Left cardiac atrium (tissue), 4 donors: Measurements from ENCODE around the gene SV2A. TPM values are rescaled to one million over a fixed set of nuclear protein-coding genes. Genes with fewer than 3 reads are reported as not detected.
"Not testable (repeated sequence)": the region's sequence is repeated elsewhere in the genome, so short reads cannot be mapped to it uniquely, and the experiment has no call there.

ENCODE experiments used
- ATAC-seq, 2 donors: fragments of 200-7000 bp; cut with Tn5 transposase; one replicate each; pipeline ENCODE4 v1.9.1; 2020; ENCODE audit warnings: mild to moderate bottlenecking in 2 of 2, moderate library complexity in 2 of 2
- DNase-seq: peaks from one replicate; pipeline ENCODE4 v3.0.0-alpha.2; 2020
- intact Hi-C, 2 donors: fragments of 100-400 bp; cut with DNase I; formaldehyde crosslinking; loops; one replicate each; pipeline versions ENCODE4 v1.14.1 to v1.15.1; 2022 to 2023
- total RNA-seq, 2 donors: library from RNA; stranded (reverse); fragmentation: NEBNext Ultra II Directional; extraction: Animal tissue kit (Norgen Biotek cat#: 25700); gene quantifications; one replicate each; pipeline ENCODE4 v1.2.1, GENCODE V29; 2021
- donor health status: DM: no; HTN: yes; CAD: no.
- donor health status: DM: no; HTN: yes; CAD: no; lungs with severe emphysema.
- donor health status: DM: yes; HTN: yes; CAD: no.
- donor health status: Dilated cardiomyopathy.

Gene SV2A
- total RNA-seq, 2 donors from 2014 or later: 0.71 to 1.5 TPM

DNA sequence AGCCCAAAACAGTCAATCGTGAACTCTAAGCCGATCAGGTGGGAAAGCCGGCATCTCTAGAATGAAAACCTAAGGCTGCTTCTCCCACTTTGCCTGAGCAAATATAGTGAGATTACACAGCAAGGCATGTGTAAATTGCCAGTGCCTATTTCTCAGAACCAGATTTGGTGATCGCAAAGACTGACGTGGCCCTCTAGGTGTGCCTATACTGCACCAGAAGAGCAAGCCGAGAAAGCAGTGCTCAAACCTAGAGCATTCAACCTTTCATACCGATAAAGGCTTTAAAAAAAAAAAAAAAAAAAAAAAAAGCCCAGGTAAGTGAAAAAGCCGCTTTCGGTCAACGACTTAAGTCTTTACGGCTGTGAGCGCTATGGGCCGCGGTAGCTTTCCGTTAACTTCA lies 57.4 kb downstream of the SV2A start:
- intact Hi-C loops, DNase-seq: not testable (repeated sequence)
- ATAC-seq: peak; percentile 2 to 3

Other genes starting within 250 kb of the SV2A start
- gene FCGR1A, start 135.2 kb downstream of the SV2A start, total RNA-seq: 1 to 10 TPM; 4.1 to 5.7 TPM
- gene BOLA1, start 18.3 kb downstream of the SV2A start, total RNA-seq: 10 to 100 TPM; 13.0 to 16.0 TPM
- gene SF3B4, start 10.0 kb upstream of the SV2A start, total RNA-seq: 10 to 100 TPM; 25.4 to 30.7 TPM
- gene MTMR11, start 19.0 kb upstream of the SV2A start, total RNA-seq: 1 to 10 TPM; 3.9 to 6.0 TPM
- 10 to 100 TPM; 20.3 to 21.4 TPM for gene OTUD7B, start 92.9 kb upstream of the SV2A start, total RNA-seq
- gene VPS45, start 149.9 kb upstream of the SV2A start, total RNA-seq: 10 to 100 TPM; 39.3 to 40.2 TPM
- gene PLEKHO1, start 232.1 kb upstream of the SV2A start, total RNA-seq: 10 to 100 TPM; 30.2 to 42.8 TPM